Measurements from ENCODE around the gene PRDM7.

GRCh38 chr16:90048737-90049330, 28.3 kb downstream of the PRDM7 start:
- TF ChIP-seq CTCF (IDR thresholded peaks at IDR 0.05; ENCODE audit: borderline replicate concordance, extremely low read depth, low read length, poor library complexity, severe bottlenecking) (no peak), EZH2 (IDR thresholded peaks at IDR 0.05; ENCODE audit: borderline replicate concordance, low read depth, low read length, severe bottlenecking) (no peak)
